Measurements from ENCODE around the gene DHRS2.
"Not testable (repeated sequence)": the region's sequence is repeated elsewhere in the genome, so short reads cannot be mapped to it uniquely, and the experiment has no call there.

DNA sequence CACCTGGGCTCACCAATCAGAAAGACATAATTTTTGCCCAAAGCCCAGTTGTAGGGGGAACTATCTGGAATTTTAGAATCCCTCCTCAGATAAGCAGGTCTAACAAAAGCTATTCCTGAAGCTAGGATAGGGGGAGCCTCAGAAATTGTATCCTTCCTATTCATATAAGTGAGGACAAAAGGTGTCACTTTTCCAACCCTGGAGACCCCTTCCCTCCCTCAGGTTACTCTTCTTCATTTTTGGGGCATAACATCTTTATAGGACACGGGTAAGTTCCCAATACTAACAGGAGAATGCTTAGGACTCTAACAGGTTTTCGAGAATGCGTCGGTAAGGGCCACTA lies 1.1 kb downstream of the DHRS2 start:
- TF ChIP-seq, protein P1, sequence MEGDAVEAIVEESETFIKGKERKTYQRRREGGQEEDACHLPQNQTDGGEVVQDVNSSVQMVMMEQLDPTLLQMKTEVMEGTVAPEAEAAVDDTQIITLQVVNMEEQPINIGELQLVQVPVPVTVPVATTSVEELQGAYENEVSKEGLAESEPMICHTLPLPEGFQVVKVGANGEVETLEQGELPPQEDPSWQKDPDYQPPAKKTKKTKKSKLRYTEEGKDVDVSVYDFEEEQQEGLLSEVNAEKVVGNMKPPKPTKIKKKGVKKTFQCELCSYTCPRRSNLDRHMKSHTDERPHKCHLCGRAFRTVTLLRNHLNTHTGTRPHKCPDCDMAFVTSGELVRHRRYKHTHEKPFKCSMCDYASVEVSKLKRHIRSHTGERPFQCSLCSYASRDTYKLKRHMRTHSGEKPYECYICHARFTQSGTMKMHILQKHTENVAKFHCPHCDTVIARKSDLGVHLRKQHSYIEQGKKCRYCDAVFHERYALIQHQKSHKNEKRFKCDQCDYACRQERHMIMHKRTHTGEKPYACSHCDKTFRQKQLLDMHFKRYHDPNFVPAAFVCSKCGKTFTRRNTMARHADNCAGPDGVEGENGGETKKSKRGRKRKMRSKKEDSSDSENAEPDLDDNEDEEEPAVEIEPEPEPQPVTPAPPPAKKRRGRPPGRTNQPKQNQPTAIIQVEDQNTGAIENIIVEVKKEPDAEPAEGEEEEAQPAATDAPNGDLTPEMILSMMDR (IDR thresholded peaks at IDR 0.05): not testable (repeated sequence)
- not testable (repeated sequence) for TF ChIP-seq EP300 (IDR thresholded peaks at IDR 0.05; ENCODE audit: low read depth); POLR2A (IDR thresholded peaks at IDR 0.05)
